ENCODE measurements around the gene SMG7. TPM values are rescaled to one million over a fixed set of nuclear protein-coding genes. Genes with fewer than 3 reads are reported as not detected.

Gene SMG7
- total RNA-seq, 1 donor from 2014 or later = 7.0 TPM

DNA sequence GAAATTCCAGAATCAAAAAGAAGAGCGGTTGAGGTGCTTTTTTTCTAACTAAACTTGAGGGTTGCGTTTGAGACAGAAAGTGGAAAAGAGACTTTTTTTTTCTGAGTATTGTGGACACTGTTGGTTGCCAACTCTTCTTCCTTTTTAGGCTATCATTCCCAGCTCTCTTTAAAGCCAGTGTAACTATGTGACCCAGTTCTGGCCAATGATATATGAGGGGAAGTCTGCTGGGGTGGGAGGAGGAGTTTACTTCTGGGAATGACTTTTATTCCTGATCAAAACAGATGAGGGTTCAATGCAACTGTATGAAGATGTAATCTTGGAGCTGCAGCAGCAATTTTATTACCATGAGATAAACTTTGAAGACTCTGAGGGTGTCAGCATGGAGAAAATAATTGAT lies 36.8 kb upstream of the SMG7 start:
- TF ChIP-seq, protein P1, sequence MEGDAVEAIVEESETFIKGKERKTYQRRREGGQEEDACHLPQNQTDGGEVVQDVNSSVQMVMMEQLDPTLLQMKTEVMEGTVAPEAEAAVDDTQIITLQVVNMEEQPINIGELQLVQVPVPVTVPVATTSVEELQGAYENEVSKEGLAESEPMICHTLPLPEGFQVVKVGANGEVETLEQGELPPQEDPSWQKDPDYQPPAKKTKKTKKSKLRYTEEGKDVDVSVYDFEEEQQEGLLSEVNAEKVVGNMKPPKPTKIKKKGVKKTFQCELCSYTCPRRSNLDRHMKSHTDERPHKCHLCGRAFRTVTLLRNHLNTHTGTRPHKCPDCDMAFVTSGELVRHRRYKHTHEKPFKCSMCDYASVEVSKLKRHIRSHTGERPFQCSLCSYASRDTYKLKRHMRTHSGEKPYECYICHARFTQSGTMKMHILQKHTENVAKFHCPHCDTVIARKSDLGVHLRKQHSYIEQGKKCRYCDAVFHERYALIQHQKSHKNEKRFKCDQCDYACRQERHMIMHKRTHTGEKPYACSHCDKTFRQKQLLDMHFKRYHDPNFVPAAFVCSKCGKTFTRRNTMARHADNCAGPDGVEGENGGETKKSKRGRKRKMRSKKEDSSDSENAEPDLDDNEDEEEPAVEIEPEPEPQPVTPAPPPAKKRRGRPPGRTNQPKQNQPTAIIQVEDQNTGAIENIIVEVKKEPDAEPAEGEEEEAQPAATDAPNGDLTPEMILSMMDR (conservative IDR thresholded peaks at IDR 0.05; ENCODE audit: low read depth, low read length) = no peak
- H3K4me3 ChIP-seq (ENCODE audit: low read depth, low read length) = no peak overlapping the region
- DNase-seq (ENCODE audit: low read depth) = no peak

DNA sequence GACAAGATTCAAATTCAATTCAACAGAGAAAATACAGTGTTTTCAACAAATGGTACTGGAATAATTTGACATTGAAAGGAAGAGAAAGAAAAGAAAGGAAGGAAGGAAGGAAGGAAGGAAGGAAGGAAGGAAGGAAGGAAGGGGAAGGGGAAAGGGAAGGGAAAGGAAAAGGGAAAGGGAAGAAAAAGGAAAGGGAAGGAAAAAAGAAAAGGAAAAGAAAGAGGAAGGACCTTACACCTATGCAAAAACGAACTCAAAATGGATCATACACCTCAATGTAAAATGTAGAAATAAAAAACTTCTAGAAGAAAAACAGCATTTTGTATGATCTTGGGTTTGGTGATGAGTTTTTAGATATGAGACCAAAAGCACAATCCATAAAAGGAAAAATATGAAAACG lies 34.2 kb upstream of the SMG7 start:
- DNase-seq (ENCODE audit: low read depth) = no peak
- TF ChIP-seq, protein P1 (conservative IDR thresholded peaks at IDR 0.05; ENCODE audit: low read depth, low read length) = no peak
- H3K4me3 ChIP-seq (ENCODE audit: low read depth, low read length) = no peak overlapping the region

DNA sequence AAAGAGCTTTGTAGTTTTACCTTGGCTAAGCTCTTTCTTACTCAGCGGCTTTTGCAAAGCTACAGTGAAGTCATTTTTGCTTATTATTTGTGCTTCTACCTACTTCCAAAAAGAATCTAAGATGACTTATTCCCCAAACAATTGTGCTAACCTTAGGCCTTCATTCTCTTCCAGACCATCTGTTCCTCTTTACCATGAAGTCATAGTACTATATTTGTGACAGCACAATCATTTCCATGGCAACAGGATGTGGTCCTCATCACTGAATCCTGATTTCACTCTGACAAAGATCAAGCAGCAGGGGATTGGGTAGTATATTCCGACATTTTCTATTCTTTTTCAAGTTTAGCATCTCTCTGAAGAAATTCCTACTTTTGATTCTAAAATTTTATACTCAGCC lies 29.3 kb upstream of the SMG7 start:
- no peak overlapping the region for H3K4me3 ChIP-seq (ENCODE audit: low read depth, low read length)
- no peak for DNase-seq (ENCODE audit: low read depth)
- TF ChIP-seq, protein P1 (conservative IDR thresholded peaks at IDR 0.05; ENCODE audit: low read depth, low read length) = no peak

GRCh38 chr1:183443466-183443865 lies 28.8 kb upstream of the SMG7 start:
- TF ChIP-seq, protein P1 (conservative IDR thresholded peaks at IDR 0.05; ENCODE audit: low read depth, low read length) = no peak
- no peak overlapping the region for H3K4me3 ChIP-seq (ENCODE audit: low read depth, low read length)
- DNase-seq (ENCODE audit: low read depth) = no peak

DNA sequence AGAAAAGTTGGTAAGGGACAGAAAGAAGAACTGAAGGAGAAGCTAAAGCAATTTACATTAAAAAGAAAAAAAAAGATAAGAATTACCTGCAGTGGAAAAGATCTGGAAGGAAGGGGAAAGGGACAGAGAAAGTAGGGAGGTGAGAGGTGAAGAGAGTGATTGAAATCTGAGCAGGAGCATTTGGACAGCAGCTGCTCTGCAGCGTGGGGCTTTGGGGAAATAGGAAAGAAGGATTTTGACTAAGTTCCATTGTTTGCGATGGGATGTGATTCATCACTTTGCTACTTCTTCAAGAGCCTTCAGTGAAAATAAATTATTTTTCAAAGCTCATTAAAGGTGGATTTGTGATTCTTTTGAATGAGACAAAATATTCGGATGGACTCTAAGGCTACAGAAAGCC lies 28.1 kb upstream of the SMG7 start:
- no peak overlapping the region for H3K4me3 ChIP-seq (ENCODE audit: low read depth, low read length)
- TF ChIP-seq, protein P1 (conservative IDR thresholded peaks at IDR 0.05; ENCODE audit: low read depth, low read length) = no peak
- no peak for DNase-seq (ENCODE audit: low read depth)

DNA sequence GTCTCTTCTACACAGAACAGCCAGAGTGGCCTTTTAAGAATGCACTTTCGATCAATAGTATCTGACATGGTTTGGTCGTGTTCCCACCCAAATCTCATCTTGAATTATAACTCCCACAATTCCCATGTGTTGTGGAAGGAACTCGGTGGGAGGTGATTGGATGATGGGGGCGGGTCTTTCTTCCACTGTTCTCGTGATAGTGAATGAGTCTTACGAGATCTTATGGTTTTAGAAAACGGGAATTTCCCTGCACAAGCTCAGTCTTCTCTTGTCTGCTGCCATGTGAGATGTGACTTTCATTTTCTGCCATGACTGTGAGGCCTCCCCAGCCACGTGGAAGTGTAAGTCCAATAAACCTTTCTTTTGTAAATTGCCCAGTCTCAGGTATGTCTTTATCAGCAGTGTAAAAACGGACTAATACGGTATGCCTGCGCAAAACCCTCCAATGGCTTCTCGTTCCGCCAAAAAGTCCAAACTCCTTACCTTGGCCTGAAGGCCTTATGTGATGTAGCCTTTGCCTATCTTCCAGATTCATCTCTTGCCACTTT lies 23.0 kb upstream of the SMG7 start:
- no peak overlapping the region for H3K4me3 ChIP-seq (ENCODE audit: low read depth, low read length)
- TF ChIP-seq, protein P1 (conservative IDR thresholded peaks at IDR 0.05; ENCODE audit: low read depth, low read length) = no peak
- no peak for DNase-seq (ENCODE audit: low read depth)

GRCh38 chr1:183450093-183450492 lies 22.2 kb upstream of the SMG7 start:
- no peak overlapping the region for H3K4me3 ChIP-seq (ENCODE audit: low read depth, low read length)
- TF ChIP-seq, protein P1 (conservative IDR thresholded peaks at IDR 0.05; ENCODE audit: low read depth, low read length) = no peak
- DNase-seq (ENCODE audit: low read depth) = no peak
